A673 (cell line): ENCODE data around the gene TENM3.

Experiments
- EZH2 ChIP-seq: fragments of 200-600 bp; sonication (generic); IDR thresholded peaks from 2 replicates; pipeline ENCODE4 v1.6.1; 2017; ENCODE audit warnings: borderline replicate concordance, low read depth, mild to moderate bottlenecking, mixed read lengths, antibody characterized with exemption, low read length; ENCODE audit not compliant: poor library complexity, severe bottlenecking
- TF ChIP-seq, protein P1 (sequence below): fragments of 300-800, 200-600 bp; sonication (generic); conservative IDR thresholded peaks from 2 replicates; pipeline ENCODE4 v1.5.1; 2017; ENCODE audit warnings: low read depth, mild to moderate bottlenecking, antibody characterized with exemption, low read length, moderate library complexity, mixed read lengths

DNA sequence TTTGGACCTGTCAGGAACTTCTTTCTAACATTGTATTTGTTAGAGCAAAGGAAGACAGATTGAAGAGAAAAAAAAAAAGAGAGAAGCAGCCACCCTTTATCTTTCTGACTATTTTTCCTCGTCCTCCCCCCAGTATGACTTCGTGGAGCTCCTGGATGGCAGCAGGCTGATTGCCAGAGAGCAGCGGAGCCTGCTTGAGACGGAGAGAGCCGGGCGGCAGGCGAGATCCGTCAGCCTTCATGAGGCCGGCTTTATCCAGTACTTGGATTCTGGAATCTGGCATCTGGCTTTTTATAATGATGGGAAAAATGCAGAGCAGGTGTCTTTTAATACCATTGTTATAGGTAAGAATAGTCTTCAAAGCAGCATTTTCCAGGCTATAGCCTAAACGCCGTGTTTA lies 436.3 kb downstream of the TENM3 start:
- TF ChIP-seq, protein P1, sequence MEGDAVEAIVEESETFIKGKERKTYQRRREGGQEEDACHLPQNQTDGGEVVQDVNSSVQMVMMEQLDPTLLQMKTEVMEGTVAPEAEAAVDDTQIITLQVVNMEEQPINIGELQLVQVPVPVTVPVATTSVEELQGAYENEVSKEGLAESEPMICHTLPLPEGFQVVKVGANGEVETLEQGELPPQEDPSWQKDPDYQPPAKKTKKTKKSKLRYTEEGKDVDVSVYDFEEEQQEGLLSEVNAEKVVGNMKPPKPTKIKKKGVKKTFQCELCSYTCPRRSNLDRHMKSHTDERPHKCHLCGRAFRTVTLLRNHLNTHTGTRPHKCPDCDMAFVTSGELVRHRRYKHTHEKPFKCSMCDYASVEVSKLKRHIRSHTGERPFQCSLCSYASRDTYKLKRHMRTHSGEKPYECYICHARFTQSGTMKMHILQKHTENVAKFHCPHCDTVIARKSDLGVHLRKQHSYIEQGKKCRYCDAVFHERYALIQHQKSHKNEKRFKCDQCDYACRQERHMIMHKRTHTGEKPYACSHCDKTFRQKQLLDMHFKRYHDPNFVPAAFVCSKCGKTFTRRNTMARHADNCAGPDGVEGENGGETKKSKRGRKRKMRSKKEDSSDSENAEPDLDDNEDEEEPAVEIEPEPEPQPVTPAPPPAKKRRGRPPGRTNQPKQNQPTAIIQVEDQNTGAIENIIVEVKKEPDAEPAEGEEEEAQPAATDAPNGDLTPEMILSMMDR, result no peak
- no peak for TF ChIP-seq EZH2
